DMS53 treated with DMSO at 0.1 percent for 48 hours (cell line): ENCODE results near the gene DPYSL5.
A peak's percentile ranks its signal among the peaks of the same experiment; 100 is the strongest.

Experiments used
- DNase-seq: peaks from one replicate; lab custom pipeline; 2025; ENCODE audit not compliant: unreplicated experiment; lab: John Stamatoyannopoulos, UW

DPYSL5 gene

DNA sequence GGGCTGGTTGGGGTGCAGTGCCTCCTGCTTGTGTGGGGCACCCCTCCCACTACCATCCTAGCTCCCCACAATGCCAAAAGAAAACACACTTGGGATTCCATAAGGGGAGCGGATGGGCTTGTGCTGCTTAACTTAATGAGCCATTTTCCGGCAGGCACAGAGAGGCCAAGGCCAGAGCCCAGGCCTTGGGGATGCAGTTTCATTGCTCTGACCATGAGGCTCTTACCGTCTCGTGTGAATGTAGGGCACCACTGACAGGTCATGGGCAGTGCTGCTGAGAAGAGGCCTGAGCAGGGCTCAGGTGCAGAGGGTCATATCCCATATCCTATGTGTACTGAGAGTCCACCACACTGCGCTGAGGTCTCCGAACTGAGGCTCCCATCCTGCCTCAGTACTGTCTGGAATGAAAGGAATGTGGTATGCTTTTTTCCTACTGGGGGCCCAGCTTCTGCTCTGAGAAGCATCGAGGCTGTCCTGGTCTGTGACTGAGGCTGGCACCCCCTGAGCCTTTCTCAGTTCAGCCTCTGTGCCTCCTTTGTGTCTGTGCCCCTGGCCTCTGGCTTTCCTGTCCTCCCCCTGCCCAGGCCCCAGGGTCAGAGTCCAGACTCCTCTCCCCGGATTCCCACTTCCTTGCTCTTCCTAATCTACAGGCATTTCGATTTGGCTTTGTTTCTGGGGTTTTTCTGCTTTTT lies 77.3 kb downstream of the DPYSL5 start:
- no peak for DNase-seq

- no peak for DNase-seq
Measured at GRCh38 chr2:26927221-26927620, 79.3 kb downstream of the DPYSL5 start.

GRCh38 chr2:26932974-26933373 lies 85.0 kb downstream of the DPYSL5 start:
- no peak for DNase-seq

GRCh38 chr2:26933431-26934334 lies 85.8 kb downstream of the DPYSL5 start:
- no peak for DNase-seq

DNA sequence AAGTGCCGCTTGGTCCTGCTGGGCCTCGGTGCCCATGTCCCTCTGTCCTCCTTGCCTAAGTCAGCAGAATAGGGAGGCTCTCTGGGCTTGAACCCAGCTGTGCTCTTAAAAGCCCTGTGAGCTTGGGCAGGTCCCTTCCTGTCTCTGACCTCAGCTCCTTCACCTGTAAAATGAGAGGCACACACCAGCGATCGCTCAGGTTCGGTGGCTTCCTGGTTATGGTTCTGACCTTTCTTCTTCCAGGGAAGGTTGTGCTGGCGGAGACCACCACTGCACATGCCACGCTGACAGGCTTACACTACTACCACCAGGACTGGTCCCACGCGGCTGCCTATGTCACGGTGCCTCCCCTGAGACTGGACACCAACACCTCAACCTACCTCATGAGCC lies 86.4 kb downstream of the DPYSL5 start:
- no peak for DNase-seq

GRCh38 chr2:26934985-26935384 lies 87.1 kb downstream of the DPYSL5 start:
- DNase-seq = no peak

DNA sequence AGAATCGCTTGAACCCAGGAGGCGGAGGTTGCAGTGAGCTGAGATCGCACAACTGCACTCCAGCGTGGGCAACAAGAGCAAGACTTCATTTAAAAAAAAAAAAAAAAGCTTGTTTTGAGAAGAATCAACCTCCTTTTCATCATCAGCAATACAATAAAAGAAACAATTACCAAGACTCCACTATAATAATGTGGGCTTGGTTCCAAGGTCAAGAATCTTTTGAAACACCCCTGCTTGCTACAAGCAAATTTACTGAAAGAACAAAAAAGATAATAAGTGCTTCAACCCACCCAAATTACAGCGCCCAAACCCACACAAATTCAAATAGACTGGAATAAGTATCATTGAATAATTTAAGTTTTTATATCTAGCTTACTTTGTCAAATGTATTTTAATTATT lies 88.9 kb downstream of the DPYSL5 start:
- DNase-seq = no peak

DNA sequence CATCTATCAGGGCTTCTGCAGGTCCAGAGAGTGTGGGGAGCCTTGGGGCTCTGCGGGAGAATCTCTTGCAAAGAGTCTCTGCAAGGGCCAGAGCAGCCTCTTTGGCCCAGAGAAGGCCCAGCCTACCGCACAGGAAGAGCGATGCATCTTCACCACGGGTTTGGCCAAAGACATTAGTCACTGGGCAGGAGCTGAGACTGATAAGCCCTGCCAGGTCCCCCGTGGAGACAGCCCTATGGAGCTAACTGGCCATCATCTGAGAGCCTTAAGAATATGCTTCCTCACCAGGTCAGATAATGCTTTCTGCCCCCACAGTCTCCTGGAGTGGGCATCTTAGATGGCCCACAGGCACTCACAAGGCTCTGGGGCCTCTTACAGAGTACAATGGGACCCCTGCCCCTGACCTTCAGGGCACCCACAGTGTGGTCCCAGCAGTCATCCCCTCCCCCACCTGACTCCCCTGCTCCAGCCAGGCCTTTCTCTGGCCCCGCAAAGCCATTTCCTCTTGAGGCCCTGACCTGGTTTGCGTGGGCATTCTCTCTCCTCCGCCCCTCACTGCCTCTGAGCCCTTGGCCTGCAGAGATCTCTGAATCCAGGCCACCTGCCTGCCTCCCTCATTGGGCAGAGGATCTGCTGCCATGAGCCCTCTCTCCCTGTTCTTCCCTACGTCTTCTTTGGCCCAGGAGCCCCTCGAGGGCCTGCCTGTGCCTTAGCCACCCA lies 90.6 kb downstream of the DPYSL5 start:
- DNase-seq = no peak

DNA sequence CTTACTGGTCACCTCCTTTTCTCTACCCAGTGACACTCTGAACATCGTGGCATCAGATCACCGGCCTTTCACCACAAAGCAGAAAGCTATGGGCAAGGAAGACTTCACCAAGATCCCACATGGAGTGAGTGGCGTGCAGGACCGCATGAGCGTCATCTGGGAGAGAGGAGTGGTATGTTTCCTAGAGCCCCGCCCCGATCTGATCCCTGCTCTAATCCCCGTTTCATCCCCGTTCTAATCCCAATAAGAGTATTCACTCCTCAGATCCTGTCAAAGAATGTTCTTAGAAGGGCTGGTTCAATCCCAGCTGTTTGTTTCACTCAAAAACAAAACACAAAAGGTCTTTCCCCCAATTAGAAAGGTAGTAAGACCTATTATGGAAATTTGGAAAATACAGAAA lies 92.1 kb downstream of the DPYSL5 start:
- DNase-seq = no peak

GRCh38 chr2:26941486-26941885 lies 93.6 kb downstream of the DPYSL5 start:
- DNase-seq = no peak

GRCh38 chr2:26942543-26943295 lies 94.8 kb downstream of the DPYSL5 start:
- DNase-seq = peak; percentile 15

DNA sequence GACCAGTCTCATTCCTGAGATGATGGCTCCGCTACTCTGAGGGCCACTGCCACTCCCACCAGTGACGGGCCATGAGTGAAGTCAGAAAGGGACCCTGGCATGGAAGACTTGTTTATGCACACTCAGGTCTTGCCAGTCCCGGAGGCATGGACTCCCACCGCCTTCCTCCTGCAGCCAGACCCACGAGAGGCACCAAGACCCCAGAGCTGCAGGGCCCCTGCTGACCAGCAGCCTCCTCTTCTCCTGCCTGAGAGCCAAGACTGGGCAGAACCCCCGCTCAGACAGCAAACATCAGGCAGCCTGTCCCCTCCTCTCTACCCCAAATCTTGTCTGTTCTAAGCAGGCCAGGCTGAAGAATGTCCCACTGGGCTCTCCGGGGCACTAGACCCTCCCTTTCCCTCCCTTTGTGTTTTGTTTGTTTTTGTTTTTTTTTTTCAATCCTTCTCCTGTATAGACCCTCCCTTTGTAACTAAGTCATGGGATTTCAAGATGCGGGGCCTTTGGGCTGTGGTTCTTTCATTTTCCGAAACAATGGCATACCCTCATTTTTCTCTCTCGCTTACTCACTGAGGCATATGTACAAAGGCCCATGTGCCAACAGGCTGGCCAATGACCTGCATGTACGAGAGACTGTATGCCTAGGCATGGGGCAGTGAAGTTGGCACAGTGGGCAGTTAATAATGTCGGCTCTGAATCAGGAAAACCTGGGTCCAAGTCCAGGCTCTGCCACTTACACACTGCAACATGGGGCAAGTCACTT lies 98.2 kb downstream of the DPYSL5 start:
- DNase-seq = no peak

GRCh38 chr2:26946841-26947784 lies 99.2 kb downstream of the DPYSL5 start:
- peak; percentile 49 for DNase-seq

DNA sequence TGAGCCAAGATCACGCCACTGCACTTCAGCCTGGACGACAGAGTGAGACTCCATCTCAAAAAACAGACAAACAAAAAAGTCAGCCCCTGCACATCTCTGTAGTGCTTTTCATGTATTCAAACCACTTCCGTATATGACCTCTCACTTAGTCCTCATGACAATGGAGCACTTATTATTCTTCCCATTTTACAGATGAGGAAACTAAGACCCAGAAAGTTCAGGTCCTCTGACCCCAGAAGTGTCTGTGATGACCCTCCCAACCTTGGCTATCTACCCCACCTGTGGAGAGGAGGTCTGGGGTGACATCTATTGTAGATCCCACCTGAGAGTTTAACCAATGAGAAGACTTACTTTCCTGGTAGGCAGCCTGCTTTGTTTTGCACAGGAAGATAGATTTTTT lies 100.9 kb downstream of the DPYSL5 start:
- DNase-seq = no peak

DNA sequence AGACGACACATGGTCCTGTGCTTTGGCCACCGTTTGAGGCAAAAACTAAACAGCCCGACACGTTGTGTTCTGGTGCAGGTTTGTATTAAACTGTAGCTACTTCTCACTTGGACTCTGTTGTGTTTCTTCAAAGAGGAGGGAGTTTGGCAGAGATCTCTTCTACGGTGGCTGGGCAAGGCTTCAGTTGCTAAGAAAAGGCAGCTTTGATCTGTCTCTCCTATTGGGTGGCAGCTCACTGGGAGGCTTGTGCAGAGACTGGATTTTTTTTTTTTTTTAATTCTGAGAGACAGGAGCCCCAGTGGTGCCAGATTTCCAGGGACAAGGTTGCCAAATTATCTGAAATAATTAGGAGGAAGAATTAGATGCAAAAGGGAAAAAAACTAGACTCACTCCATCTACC lies 102.3 kb downstream of the DPYSL5 start:
- no peak for DNase-seq

DNA sequence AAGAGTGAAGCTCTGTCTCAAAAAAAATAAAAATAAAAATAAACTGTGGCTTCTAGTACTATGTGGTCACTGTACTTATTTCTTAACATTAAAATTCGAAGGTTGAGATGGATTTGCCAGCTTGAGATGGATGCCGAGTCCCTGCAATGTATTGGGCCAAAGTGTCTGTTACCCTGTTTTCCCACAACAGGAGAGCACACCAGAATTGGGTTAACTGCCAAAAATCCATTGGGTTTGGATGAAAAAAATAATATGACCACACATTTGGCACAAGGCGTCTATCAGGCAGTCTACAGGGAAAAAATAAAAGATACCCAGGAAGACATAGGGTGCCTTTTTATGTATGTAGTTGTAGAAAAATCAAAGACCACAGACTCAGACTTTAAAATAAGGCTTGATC lies 103.3 kb downstream of the DPYSL5 start:
- no peak for DNase-seq

GRCh38 chr2:26952374-26952773 lies 104.4 kb downstream of the DPYSL5 start:
- DNase-seq = no peak

- DNase-seq = no peak
Measured at GRCh38 chr2:26954135-26954534, 106.2 kb downstream of the DPYSL5 start.

DNA sequence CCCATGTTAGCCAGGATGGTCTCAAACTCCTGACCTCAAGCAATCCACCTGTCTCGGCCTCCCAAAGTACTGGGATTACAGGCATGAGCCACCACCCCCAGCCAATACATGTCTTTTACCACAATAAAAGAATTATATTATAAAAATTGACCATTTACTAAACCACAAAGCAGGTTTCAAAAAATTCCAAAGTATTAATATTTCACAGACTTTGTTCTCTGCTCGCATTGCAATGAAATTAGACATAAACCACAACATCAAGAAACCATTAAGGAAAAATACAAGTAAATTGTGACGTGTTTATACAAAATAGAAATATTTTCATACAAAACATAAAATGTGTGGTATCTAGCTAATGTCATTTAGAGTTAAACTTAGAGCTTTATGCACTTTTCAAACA lies 109.1 kb downstream of the DPYSL5 start:
- no peak for DNase-seq
